Smooth muscle cell (in vitro differentiated cells): Measurements from ENCODE around the gene GPANK1. TPM values are rescaled to one million over a fixed set of nuclear protein-coding genes. Genes with fewer than 3 reads are reported as not detected.
A peak's percentile ranks its signal among the peaks of the same experiment; 100 is the strongest.

Experiments
- DNase-seq: peaks from one replicate; lab custom pipeline; 2025; ENCODE audit not compliant: unreplicated experiment; lab: John Stamatoyannopoulos, UW
- H2AFZ ChIP-seq: fragments of 200-600 bp; sonication (generic); 2 replicates; pipeline ENCODE4 v1.6.0; 2016; ENCODE audit warnings: antibody characterized with exemption, low read depth, mild to moderate bottlenecking
- H3F3A ChIP-seq: fragments of 200-600 bp; sonication (generic); 2 replicates; pipeline ENCODE4 v1.6.0; 2017; ENCODE audit warnings: antibody characterized with exemption, low read depth
- H3K27ac ChIP-seq: fragments of 200-600 bp; sonication (generic); 2 replicates; pipeline ENCODE4 v1.5.1; 2016; ENCODE audit warnings: low read depth, mild to moderate bottlenecking
- H3K27me3 ChIP-seq: fragments of 200-600 bp; sonication (generic); 2 replicates; pipeline ENCODE4 v1.6.1; 2016; ENCODE audit warnings: low read depth, mild to moderate bottlenecking
- H3K36me3 ChIP-seq: fragments of 200-600 bp; sonication (generic); 2 replicates; pipeline ENCODE4 v1.5.1; 2016; ENCODE audit warnings: low read depth
- H3K4me1 ChIP-seq: fragments of 200-600 bp; sonication (generic); 2 replicates; pipeline ENCODE4 v1.5.1; 2016; ENCODE audit warnings: low read depth
- H3K4me2 ChIP-seq: fragments of 200-600 bp; sonication (generic); 2 replicates; pipeline ENCODE4 v1.6.0; 2016; ENCODE audit warnings: mild to moderate bottlenecking
- H3K4me3 ChIP-seq: fragments of 200-600 bp; sonication (generic); 2 replicates; pipeline ENCODE4 v1.5.1; 2016; ENCODE audit warnings: mild to moderate bottlenecking
- H3K79me2 ChIP-seq: fragments of 200-600 bp; sonication (generic); 2 replicates; pipeline ENCODE4 v1.6.0; 2016; ENCODE audit warnings: low read depth, mild to moderate bottlenecking
- H3K9ac ChIP-seq: fragments of 200-600 bp; sonication (generic); 2 replicates; pipeline ENCODE4 v1.6.0; 2016; ENCODE audit warnings: low read depth
- H3K9me3 ChIP-seq: fragments of 200-600 bp; sonication (generic); replicated peaks from 2 replicates; pipeline ENCODE4 v1.5.1; 2016; ENCODE audit warnings: low read depth
- H4K20me1 ChIP-seq: fragments of 200-600 bp; sonication (generic); 2 replicates; pipeline ENCODE4 v1.6.0; 2016; ENCODE audit warnings: low read depth
- CTCF ChIP-seq: fragments of 200-600 bp; sonication (generic); IDR thresholded peaks from 2 replicates; pipeline ENCODE4 v1.5.1; 2017; ENCODE audit warnings: borderline replicate concordance, mild to moderate bottlenecking, antibody characterized with exemption; ENCODE audit not compliant: insufficient read depth, poor library complexity, severe bottlenecking
- WGBS: methylation state at CpG from one replicate; pipeline ENCODE4 v1.1.7; 2016; ENCODE audit warnings: low lambda C conversion rate; 5-methylcytosine and 5-hydroxymethylcytosine counted together
- polyA plus RNA-seq: library from polyadenylated mRNA; unstranded; fragments of >200 nt; fragmentation: Nextera tagmentation; extraction: Ambion mirVana; gene quantifications from 2 replicates; pipeline ENCODE4 v1.2.1, GENCODE V29; 2016
- total RNA-seq: library from RNA; depleted of rRNA; stranded (reverse); fragments of >200 nt; gene quantifications from 2 replicates; pipeline ENCODE4 v1.2.3, GENCODE V29; 2014

GPANK1 gene
- total and polyA plus RNA-seq, 2 experiments from 2014 or later: 12.5 to 19.6 TPM

GRCh38 chr6:31689249-31690110 is 24.7 kb upstream of the GPANK1 start:
- H3K4me1 ChIP-seq: no peaks in the 10 kb centered on the region
- TF ChIP-seq CTCF: peak; percentile 34
- WGBS: 86% methylated on average over 11 of the region's 11 CpGs
- H3K4me2 ChIP-seq: no peak overlapping the region
- DNase-seq: no peak
- no peaks in the 10 kb centered on the region for H3K36me3 ChIP-seq
- no peaks in the 10 kb centered on the region for H3K79me2 ChIP-seq
- no peak overlapping the region for H3K9ac ChIP-seq
- no peak overlapping the region for H3K27ac ChIP-seq
- no peaks in the 10 kb centered on the region for H3K9me3 ChIP-seq
- no peak overlapping the region for H3K4me3 ChIP-seq
- no peaks in the 10 kb centered on the region for H4K20me1 ChIP-seq
- H3K27me3 ChIP-seq: no peaks in the 10 kb centered on the region
- no peaks in the 10 kb centered on the region for H3F3A ChIP-seq
- no peak overlapping the region for H2AFZ ChIP-seq

GRCh38 chr6:31687860-31688693 is 23.3 kb upstream of the GPANK1 start:
- Histone ChIP-seq H3F3A (no peaks in the 10 kb centered on the region), H3K4me2 (no peak overlapping the region), H3K27me3 (no peaks in the 10 kb centered on the region), H3K4me3 (no peak overlapping the region), H3K9me3 (no peaks in the 10 kb centered on the region), H2AFZ (no peak overlapping the region), H3K27ac (no peak overlapping the region), H3K4me1 (peaks cover 5% of the 10 kb centered on the region), H3K79me2 (no peaks in the 10 kb centered on the region), H4K20me1 (no peaks in the 10 kb centered on the region), H3K9ac (no peak overlapping the region), H3K36me3 (no peaks in the 10 kb centered on the region)
- 91% methylated on average over 14 of the region's 14 CpGs for WGBS
- TF ChIP-seq CTCF: no peak
- DNase-seq: no peak

GRCh38 chr6:31687321-31687720 is 22.5 kb upstream of the GPANK1 start:
- Histone ChIP-seq H3K9me3 (no peaks in the 10 kb centered on the region), H3K36me3 (no peaks in the 10 kb centered on the region), H3K4me2 (no peak overlapping the region), H3K4me3 (no peak overlapping the region), H3K27ac (no peak overlapping the region), H3K4me1 (peaks cover 5% of the 10 kb centered on the region), H4K20me1 (no peaks in the 10 kb centered on the region), H3K27me3 (no peaks in the 10 kb centered on the region), H2AFZ (no peak overlapping the region), H3K9ac (no peak overlapping the region), H3K79me2 (no peaks in the 10 kb centered on the region), H3F3A (no peaks in the 10 kb centered on the region)
- DNase-seq: no peak
- TF ChIP-seq CTCF: no peak
- WGBS: 93% methylated on average over 7 of the region's 8 CpGs
